HG02642 (cell line): ENCODE measurements around the gene RHOH.

Experiments used
- ATAC-seq: cut with Tn5 transposase; IDR thresholded peaks from one replicate; pipeline ENCODE4 v1.9.1; 2021; ENCODE audit warnings: mild to moderate bottlenecking; ENCODE audit not compliant: unreplicated experiment, poor library complexity

The RHOH gene

DNA sequence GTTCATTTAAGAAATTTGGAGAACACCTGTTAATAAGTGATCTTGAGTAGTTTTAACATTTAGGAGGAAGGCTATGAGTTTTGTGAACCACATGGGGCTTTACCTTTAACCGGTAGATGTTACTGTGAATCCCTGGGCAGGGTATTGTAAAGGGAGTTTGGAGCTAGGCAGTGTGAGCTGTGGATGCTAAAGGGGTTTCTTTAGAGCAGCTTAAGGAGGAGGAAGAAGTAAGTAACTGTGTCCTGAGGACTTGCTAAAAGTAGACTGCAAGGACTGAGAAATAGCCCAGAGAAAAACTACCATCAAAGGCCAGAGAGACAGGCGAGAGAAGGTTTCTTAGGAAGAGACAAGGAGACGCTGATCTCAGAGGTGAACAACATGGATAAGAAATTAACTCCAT, 5.6 kb downstream of the RHOH start:
- ATAC-seq = no peak

DNA sequence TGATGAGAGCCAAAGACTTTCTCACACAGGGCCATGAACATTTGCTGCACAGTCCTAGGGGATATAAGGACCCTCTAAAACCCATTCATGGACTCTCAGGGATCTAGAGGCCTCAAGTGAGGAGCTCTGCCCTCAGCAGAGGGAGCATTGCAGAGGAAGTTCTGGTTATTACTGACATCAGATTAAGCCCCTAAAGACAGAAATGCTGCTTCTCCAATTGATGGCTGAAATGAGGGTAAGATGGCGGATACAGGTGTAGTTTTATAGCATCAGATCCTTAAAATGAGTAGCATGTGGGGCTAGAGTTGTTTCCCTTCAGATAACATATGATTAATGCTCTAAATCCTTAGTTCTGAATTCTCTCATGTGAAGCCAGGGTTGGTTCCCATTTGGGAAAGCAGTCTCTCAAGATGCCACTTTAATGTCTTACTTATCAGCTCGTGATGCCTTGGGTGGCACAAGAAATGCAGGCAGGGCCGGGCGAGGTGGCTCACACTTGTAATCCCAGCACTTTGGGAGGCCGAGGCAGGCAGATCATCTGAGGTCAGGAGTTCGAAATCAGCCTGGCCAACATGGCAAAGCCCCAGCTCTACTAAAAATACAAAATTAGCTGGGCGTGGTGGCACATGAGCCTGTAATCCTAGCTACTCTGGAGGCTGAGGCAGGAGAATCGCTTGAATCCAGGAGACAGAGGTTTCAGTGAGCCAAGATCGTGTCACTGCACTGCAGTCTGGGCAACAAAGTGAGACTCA, 7.9 kb downstream of the RHOH start:
- no peak for ATAC-seq

DNA sequence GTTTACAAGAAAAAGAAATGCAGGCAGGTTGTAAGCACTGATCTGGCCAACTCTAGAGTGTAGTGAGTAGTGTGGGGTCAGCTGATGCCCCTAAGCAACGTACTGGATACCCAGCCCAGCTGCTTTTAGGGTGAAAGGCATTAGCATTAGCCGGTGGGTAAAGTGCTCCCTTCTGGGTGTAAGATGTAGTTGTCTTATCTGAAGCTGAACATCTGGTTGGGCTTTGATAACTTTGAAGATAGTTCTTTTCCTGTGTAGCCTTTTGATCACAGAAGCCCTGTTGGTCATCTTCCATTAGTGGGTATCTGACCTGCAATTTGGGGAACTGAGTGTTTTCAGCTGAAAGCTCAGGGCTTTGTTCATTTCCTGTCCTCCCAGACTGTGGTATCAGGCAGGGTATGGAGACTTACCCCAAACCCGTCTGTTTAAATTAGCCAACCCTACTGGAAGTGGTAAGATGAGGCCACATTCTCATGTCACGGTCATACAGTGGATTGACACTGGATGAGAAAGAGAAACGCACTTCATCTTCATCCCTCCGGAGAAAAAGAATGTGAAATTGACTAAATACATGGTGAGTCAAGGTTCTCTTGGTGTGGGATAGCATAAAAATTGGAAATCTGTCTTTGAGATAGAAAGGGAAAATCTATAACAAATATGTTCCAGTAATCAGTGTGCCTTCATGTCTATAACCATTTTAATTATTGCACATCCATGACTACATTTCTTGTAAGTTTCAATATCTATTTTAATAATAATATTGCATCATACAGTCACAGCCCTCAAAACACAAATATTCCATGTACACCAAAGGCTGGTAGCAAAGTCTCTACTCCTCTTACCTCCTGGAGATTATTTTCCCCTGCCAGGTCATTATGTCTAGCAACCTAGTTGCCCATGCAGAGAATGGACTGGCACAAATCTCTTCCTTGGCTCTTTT, 8.7 kb downstream of the RHOH start:
- ATAC-seq = peak; percentile 53

DNA sequence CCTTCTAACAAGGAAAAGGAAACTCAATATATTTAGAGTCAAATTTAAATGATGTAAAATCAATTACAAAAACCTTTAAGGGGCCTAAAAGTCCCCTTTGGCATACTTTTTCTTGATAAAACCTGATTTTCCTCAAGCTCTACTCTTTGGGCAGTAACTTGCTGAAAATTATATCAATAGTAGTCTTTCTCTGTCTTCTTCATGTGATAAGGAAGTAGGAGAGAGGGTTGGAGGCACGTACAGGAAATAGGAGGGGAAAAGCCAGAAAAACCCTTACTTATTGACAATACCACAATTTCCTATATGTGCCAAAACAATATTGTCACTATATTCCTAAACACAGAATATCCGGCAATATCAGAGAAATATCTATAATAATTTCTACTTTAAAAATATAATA, 9.6 kb downstream of the RHOH start:
- ATAC-seq = no peak

DNA sequence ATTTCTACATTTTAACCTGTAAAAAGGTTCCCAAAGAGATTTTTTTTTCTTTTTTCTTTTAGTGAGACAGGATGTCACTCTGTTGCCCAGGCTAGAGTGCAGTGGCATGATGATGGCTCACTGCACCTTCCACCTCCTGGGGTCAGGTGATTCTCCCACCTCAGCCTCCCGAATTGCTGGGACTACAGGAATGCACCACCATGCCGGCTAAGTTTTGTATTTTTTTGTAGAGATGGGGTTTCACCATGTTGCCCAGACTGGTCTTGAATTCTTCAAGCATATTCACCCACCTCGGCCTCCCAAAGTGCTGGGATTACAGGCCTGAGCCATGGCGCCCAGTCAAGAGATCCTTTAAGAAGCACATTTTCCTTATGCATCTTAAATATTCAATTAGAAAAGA, 12.6 kb downstream of the RHOH start:
- ATAC-seq = no peak

DNA sequence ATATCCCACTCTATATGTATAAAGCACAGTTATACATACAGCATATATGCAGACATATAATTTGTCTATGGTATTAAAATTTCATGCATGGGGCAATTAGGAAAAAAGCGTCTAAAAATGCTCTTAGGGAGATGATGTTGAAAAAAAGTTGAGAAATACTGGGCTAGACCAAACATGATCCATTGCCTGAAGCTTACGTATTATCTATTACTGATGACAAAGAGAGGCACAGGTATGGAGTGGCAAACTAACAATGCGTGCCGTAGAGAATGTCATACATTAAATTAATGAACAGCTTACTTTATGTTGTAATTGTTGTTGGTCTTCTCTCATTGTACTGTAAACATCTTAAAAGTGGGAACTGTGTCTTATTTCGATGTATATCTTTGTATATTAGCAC, 13.9 kb downstream of the RHOH start:
- ATAC-seq = no peak

DNA sequence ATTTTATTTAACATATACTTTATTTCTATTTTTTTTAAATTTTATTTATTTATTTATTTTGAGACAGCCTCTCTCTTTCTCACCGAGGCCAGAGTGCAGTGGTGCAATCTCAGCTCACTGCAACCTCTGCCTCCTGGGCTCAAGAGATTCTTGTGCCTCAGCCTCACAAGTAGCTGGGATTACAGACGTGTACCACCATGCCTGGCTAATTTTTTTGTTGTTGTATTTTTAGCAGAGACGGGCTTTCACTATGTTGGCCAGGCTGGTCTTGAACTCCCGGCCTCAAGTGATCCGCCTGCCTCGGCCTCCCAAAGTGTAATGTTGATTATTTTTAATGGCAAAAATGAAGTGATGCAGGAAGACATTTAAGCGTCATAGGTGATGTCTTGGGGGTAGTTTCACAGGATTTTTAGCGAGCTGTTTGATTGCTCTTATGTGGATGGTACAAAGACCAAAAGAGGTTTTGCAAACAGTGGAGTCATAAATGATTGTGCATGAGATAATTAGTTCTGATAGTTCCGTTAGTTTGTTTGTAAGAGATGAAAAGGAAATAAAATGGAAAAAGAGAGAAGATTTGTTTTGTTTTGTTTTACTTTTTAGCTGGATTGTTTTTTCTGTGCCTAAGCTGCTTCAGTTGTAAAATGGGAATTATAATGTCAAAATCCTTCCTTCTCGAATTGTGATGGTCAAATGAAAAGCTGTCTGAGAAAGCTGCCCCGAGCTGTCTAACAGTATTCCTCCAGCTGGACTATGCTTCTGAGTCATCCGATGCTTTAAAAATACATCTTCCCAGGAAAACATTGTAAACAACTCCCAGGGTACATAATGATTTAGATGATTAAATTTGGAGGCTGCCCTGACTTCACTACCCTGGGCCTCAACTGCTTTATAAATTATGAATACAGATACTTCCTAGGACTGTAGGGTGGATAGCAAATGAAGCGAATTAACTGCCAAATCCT, 14.7 kb downstream of the RHOH start:
- no peak for ATAC-seq

DNA sequence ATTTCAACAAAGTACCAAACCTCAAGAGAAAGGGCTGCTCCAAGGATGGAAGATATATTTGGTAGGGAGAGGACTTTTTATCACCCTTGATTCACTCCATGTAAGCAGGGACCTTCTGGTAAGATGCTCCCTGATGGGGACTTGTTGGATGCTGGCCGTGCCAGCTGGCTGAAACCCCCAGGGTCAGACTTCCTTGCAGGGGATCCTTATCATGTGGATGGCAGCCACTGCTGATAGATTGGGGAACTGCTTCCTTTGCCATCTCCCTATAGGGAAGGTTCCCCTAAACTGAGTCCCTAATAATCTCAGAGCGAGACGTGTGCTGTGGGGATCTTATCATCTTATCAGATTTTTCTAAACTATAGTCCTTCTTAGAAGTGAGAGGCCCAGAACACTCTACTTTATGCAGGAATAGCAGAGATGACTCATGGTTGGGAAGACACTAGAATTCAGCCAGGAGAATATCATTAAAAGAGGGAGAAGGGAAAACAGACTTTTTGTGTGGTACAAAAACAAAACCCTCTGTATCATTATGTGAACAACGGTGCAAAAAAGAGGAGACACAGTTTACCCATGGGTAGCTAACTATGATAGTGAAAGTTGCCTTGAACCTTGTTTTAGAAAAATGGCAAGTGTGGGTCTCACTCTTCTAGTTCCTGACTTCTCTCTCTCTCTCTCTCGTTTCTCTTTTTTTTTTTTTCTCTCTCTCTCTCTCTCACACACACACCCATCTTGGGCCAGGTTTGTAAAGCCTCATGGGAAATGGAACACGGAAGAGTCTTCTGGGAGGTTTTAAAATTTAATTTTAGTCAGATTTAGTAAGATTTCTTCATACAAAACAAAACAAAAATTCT, 16.1 kb downstream of the RHOH start:
- no peak for ATAC-seq

DNA sequence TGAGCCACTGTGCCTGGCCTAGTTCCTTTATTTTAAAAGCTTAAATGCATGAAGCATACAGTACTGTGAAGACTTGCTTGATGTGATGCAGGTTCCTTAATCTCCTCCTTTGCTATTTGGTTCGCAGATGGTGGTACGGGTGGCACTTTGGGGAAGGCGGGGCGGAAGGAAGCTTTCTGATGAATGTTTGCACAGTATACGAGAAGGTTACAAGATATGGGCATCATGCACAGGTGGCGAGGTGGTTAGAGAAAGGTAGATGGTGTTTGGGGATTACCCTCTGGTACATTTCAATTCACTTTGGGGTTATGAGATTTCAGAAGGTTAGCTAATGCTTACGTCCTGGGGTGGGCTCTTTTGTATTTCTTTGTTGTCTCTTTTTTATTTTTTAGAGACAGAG, 17.2 kb downstream of the RHOH start:
- no peak for ATAC-seq

DNA sequence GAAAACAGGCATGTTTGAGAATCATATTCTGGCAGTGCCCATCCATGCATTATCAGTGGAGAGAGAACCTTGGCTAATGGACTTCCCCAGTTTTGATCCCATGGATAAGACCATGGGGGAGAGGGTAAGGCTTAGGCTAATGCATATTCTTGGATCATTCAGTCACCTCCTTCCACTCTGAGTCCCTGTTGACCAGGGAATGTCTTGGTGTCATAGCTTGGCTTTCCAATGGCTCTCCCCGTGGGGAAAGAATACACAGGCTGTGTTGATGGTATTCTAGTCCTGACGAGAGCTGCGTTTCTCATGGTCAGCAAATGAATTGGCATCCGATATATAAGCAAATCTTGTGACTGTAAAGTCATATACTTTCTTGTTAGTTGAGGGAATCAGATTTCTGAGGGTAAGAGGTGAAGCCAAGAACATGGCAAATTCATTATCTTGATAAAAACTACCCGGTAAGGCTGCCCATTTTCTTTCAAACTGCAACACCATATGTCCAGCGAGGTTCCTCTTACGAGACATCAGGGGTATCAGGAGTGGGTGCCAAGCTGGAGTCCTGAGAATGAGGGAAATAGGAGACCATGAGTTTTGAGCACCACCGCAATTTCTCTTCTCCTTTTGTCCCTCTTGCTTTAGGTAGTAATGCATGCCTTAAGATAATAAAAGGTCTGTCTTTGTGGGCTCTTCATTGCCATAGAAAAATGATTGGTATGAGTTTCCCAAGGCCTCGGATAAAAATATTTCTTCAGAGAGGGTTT, 18.0 kb downstream of the RHOH start:
- no peak for ATAC-seq

DNA sequence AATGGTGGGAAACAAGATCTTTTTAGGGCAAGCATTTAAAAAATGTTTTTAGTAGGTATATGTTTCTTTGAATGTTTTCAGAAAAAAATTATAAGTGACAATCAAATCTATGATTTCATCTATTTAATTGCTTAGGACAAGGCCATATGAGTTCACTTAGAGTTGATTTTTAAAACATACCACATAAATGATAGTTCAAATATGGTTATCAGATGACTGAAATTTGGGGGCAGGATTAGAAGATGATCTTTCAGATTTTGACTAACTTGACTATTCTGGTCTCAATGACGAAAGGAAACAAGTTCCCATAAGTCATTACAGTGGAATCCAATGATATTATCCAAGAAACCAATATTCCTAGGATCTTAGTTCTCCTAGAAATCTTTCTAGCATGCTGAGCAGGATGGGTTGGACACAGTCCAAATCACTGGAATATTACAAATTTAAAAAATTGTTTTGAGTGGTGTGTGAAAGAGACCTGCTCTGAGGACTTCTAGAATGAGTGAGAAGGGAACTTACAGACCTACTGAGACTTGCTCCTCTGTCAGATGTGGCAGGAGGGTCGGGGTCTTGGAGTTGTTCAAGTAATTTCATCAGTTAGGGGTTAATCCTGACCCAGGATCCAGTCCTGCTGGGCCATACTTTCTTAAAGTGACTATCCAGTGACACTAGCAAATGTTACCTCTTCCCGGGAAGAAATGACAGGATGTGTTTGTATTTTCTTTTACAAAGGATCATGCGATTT, 20.0 kb downstream of the RHOH start:
- no peak for ATAC-seq

DNA sequence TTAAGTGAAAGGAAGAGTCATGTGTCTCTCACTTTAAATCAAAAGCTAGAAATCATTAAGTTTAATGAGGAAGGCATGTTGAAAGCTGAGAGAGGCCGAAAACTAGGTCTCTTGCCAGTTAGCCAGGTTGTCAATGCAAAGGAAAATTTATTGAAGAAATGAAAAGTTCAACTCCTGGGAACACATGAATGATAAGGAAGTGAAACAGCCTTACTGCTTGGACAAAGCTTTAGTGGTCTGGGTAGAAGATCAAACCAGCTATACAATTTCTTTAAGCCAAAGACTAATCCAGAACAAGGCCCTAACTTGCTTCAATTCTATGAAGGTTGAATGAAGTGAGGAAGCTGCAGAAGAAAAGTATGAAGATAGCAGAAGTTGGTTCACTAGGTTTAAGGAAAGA, 24.9 kb downstream of the RHOH start:
- no peak for ATAC-seq

DNA sequence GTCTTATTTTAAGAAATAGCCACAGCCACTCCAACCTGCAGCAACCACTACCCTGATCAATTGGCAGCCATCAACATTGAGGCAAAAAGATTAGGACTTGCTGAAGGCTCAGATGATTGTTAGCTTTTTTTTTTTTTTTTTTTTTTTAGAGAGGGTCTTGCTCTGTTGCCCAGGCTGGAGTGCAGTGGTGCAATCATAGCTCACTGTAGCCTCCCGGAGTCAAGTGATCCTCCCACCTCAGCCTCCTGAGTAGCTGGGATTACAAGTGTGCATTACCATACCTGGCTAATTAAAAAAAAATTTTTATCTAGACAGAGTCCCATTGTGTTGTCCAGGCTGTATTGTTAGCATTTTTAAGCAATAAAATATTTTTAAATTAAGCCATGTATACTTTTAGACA, 26.5 kb downstream of the RHOH start:
- no peak for ATAC-seq

DNA sequence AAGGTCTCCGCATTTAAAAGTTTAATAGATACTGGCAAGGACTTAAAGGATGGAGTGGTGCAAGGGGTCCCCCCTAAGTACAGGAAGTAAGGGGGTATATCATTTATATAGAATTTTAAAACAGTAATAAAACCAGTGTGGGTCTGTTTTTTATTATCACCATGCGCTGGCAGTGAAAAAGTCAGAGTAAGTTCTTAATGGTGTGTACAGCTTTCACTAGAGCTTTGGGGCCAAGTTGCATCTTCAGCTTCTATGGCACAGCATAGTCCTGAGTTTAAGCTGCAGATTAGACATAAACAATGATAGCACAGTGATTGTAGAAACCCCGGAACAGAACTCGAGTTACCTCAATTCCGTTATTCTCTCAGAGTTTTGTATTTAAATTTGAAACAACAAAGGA, 27.6 kb downstream of the RHOH start:
- ATAC-seq = no peak

DNA sequence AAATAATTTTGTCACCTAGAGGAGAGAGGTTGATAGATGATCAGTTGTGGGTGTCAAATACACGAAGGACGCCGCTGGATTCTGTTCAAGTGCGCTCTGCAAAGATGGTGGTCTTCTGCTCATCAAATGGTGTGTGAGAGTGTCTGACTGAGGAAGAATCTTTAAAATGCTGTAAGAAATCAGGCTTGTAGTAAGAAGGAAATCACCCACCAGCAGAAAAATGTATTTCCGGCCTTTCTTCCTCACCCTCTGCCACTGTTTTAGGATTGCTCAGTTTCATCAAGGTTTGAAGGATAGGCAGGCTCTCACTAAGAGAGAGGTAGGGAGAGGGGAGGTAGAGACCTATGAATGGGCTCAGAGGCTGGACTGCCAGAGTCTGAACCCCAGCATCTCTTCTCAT, 28.7 kb downstream of the RHOH start:
- ATAC-seq = no peak

DNA sequence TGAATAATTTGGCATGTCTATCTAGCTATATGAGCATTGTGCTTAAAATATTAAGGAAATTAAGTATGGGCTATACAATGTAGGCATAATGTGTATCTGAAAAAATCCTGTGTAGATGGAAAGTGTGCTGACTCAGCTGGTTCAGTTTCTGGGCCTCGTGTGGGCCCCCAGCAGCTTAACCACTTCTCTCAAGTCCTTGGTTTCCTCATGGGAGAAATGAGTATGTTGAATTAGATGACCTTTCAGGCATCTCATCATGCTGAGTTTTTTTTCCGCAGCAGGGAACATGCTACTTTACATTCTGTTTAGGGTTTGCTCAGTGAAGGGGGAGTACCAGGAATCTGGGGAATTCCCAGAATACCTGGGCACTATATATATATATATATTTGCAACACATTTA, 30.5 kb downstream of the RHOH start:
- ATAC-seq = peak; percentile 55

DNA sequence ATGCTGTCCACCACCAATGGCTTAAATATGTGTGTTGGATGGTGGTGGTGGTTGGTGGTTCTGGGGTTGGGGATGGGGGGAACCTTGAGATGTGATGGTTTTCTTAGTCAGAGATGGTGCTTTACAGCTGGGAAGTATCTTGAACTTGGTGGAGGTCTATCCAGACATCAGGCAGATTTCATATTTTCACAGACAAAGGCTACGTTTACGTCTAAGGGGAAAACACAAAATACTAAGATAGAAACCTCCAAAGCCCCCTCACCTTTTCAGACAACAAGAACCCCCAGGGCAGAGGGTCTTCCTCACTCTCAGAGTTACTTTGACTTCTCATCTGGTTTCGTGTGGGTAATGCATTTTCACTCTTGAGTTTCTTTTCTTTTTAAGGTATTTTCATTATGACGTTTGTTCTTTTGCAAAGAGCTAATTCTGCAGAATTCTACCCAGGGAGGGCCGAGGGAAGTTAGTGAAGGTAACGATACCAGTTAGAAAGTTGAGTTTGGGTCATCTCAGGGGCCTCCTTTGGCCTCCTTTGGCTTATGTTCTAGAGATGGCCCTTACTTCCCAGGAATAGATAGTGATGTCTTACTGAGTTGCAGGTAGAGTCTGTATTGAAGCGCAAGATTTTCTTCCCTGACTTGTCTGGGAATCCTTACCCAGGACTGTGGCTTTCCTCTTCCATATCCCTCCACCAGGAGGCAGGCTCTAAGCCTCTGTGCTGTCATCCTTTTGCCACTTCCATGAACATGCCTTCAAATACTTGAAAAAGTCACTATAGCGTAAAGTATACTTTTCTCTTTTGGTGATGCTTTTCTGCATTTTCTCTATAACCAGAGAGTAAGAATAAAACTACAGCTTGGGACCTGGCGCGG, 31.9 kb downstream of the RHOH start:
- peak; percentile 61 for ATAC-seq
